Measurements from ENCODE around the gene LIPA.

DNA sequence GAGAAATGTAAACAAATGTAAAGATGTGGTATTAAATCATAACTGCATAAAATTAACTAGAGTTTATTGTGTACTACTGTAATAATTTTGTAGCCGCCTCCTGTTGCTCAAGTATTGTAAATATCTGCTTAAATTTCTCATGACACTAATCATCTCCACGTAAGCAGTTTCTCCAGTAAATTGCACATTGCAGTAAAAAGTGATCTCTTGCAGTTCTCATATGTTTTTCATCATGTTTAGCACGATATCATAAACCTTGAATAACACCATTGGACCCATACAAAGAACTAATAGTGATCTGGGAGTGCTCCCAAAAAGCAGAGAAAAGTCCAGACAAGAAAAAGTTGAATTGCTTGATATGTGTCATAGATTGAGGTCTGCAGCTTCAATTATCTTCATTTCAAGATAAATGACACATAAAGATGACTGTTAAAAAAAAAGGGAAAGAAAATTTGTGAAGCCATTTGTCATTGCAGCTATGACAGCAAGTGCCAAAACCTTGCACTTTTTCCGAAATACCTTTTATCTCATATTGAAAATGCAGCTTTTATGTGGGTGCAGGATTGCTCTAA, 15.3 kb downstream of the LIPA start:
- TF ChIP-seq, protein P1, sequence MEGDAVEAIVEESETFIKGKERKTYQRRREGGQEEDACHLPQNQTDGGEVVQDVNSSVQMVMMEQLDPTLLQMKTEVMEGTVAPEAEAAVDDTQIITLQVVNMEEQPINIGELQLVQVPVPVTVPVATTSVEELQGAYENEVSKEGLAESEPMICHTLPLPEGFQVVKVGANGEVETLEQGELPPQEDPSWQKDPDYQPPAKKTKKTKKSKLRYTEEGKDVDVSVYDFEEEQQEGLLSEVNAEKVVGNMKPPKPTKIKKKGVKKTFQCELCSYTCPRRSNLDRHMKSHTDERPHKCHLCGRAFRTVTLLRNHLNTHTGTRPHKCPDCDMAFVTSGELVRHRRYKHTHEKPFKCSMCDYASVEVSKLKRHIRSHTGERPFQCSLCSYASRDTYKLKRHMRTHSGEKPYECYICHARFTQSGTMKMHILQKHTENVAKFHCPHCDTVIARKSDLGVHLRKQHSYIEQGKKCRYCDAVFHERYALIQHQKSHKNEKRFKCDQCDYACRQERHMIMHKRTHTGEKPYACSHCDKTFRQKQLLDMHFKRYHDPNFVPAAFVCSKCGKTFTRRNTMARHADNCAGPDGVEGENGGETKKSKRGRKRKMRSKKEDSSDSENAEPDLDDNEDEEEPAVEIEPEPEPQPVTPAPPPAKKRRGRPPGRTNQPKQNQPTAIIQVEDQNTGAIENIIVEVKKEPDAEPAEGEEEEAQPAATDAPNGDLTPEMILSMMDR (IDR thresholded peaks at IDR 0.05; ENCODE audit: low read depth, low read length), result no peak
- TF ChIP-seq EZH2phosphoT487 (IDR thresholded peaks at IDR 0.05; ENCODE audit: low read depth), result no peak
